NCI-H128 (cell line): ENCODE measurements around the gene TTC9B.
A peak's percentile ranks its signal among the peaks of the same experiment; 100 is the strongest.

ENCODE experiments used
- DNase-seq: peaks from one replicate; lab custom pipeline; 2025; ENCODE audit not compliant: unreplicated experiment; lab: John Stamatoyannopoulos, UW

TTC9B gene

DNA sequence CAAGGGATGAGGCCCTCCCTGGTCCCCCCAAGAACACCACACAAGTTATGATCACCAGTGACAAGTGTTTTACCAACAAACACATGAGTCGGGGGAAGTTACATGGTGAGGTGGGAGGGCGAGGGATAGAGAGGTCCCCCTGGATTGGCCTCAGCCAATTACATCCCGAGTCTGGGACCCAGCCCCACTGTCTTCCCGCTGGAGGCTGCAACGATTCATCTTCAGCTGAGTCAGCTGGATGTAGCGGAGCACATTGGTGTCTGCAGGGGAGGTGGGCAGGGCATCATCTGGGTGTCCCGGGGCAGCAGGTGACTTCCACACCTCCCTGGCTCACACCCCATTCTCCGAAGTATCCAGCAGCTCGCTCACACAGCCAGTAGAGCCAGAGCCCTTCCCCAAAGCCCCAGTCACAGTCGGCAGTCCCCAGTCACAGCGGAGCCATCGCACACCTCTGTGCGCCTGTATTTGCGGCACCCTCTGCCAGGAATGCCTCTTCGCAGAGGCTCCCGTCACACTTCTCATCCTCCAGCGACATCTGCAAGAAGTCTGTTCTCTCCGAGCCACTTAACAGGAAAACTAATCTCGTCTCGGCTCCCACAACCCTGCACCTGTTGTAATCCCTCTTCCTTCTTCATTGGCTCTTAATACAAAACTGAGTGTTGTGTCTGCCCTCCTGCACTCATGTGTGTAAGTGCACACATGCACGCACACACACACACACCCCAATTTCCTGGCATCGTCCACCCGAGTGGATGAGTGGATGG lies 2.0 kb downstream of the TTC9B start:
- DNase-seq: no peak

DNA sequence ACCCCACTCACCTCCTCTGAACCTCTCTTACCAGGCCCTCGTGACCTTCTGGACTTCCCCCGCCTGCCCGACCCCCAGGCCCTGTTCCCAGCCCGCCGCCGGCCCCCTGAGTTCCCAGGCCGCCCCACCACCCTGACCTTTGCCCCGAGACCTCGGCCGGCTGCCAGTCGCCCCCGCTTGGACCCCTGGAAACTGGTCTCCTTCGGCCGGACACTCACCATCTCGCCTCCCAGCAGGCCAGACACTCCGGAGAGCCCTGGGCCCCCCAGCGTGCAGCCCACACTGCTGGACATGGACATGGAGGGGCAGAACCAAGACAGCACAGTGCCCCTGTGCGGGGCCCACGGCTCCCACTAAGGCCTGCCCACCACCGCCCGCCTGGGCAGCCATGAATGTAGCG lies 3.2 kb downstream of the TTC9B start:
- no peak for DNase-seq

DNA sequence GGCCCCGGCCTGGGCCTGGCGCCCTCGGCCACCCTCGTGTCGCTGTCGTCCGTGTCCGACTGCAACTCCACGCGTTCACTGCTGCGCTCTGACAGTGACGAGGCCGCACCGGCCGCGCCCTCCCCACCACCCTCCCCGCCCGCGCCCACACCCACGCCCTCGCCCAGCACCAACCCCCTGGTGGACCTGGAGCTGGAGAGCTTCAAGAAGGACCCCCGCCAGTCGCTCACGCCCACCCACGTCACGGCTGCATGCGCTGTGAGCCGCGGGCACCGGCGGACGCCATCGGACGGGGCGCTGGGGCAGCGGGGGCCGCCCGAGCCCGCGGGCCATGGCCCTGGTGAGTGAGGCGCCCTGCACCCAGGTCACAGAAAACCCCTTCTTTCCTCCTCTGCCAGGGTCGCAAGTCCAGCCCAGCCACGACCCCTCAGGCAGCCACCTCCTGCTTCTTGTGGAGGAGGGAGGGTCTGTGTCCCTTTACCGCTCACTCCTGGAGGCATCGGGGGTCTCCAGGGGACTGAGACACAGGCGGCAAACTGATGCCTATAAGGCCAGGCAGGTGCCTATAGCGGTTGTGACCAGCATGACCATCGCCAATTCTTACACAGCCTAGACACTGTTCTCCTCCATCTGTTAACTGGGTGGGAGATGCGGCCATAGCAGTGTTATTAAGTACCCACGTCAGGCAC lies 4.2 kb downstream of the TTC9B start:
- DNase-seq: no peak

DNA sequence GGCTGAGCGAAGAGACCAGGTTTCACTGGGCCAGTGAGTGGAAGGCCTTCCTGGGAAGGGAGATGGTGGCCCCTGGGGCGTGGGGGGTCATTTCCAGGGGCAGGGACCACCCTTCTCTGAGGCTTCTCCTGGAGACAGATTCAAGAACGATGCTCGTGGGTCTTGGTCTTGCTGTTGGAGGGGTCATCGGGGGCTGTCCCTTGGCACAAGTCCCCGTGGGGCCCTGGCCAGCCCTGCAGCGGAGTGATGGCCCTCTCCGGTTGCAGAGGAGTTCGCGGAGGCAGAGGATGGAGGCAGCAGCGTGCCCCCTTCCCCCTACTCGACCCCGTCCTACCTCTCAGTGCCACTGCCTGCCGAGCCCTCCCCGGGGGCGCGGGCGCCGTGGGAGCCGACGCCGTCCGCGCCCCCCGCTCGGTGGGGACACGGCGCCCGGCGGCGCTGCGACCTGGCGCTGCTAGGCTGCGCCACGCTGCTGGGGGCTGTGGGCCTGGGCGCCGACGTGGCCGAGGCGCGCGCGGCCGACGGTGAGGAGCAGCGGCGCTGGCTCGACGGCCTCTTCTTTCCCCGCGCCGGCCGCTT lies 4.8 kb downstream of the TTC9B start:
- DNase-seq: no peak

DNA sequence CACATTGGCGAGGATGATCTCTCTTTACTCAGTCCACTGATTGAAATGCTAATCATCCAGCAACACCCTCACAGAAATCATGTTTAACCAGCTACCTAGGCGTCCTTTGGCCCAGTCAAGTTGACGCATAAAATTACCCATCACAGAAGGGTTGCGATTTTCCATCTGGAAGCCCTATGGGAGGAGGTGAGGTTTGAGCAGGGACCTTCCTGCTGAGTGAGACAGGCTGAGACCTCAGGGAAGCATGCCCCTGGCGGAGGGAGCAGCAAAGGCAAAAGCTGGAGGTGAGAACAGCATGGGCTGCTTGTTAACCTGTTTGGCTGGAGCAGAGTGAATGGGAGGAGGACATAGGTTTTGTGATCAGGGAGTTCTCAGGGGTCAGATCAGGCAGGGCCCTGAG lies 7.3 kb downstream of the TTC9B start:
- no peak for DNase-seq

DNA sequence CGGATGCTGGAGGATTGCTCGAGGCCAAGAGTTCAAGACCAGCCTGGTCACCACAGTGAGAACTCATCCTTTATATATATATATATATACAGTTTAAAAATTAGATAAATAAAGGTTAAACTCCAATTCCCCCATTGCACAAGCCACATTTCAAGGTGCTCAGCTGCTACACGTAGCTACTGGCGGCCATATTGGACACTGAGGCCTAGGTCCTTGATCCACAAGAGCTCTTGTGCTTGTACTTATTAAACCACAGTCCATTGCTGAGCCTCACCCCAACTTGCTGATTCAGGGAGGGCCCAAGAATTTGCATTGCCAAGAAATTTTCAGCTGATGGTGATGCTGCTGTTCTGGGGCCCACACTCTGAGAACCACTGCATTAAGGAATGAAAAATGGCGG lies 9.6 kb downstream of the TTC9B start:
- DNase-seq: no peak

DNA sequence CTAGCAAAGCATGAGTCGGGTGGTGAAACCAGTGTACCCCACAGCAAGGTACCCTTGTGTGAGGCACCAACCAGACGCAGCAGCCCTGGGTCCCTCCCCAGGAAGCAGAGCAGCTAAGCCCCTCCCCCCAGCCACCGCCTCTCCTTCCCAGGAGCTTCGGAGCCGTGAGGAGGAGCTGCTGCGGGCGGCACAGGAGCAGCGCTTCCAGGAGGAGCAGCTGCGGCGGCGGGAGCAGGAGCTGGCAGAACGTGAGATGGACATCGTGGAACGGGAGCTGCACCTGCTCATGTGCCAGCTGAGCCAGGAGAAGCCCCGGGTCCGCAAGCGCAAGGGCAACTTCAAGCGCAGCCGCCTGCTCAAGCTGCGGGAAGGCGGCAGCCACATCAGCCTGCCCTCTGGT lies 12.4 kb downstream of the TTC9B start:
- DNase-seq: no peak

DNA sequence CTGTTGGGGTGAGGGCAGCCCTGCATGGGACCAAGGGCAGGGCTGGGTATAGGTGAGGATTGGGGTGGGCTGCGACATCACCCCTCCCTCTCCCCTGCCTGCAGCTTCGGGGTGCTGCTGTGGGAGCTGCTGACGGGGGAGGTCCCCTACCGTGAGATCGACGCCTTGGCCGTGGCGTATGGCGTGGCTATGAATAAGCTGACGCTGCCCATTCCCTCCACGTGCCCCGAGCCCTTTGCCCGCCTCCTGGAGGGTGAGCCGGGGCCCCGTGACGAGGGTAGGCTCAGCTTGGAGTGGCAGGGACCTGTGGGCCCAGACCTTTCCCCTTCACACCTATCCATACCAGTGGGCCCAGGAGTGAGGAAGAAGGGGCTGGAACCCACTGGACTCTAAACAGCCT lies 13.8 kb downstream of the TTC9B start:
- no peak for DNase-seq

DNA sequence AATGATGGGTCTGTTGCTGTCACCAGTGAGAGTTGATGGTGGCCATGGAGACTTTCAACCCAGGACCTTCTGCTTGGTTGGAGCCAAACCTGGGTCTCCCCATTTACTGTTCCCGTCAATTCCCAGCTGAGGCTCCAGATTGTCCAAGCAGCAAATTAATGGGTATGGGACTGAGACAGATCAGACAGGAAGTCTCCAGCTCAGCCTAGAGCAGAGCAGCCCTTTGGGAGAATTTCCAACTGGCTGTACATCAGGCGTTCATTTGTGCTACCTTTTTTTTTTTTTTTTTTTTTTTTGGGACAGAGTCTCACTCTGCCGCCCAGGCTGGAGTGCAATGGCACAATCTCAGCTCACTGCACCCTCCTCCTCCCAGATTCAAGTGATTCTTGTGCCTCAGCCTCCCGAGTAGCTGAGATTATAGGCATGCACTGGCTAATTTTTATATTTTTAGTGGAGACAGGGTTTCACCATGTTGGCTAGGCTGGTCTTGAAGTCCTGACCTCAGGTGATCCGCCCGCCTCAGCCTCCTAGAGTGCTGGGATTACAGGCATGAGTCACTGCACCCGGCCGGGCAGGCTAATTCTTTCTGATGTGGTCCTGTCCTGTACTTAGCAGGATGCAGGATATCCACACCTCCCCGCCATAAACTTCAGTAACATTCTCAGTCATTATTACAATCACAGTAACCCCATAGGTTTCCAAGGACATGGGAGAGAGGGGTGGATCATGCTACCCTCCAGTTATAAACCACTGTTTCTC lies 17.7 kb downstream of the TTC9B start:
- DNase-seq: no peak

DNA sequence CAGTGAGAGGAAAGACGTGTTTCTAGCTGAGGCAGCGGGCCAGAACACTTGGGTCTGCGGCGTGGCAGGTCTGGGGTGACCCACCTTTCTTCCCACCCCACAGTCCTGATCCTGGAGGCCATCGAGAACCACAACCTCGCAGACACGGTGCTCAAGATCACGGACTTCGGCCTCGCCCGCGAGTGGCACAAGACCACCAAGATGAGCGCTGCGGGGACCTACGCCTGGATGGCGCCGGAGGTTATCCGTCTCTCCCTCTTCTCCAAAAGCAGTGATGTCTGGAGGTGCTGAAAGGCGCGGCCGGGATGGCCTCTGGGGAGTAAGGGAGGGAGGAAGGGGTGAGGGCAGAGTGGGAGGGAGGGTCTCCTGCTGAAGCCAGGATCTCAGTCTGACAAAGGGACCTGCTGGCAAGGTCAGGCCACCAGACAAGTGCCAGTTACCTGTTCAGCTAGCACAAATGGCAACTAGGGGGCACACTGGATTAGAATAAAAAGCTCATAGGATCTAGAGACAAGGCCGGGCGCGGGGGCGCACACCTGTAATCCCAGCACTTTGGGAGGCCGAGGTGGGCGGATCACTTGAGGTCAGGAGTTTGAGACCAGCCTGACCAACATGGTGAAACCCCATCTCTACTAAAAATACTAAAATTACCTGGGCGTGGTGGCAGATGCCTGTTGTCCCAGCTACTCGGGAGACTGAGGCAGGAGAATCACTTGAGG lies 19.8 kb downstream of the TTC9B start:
- DNase-seq: no peak

DNA sequence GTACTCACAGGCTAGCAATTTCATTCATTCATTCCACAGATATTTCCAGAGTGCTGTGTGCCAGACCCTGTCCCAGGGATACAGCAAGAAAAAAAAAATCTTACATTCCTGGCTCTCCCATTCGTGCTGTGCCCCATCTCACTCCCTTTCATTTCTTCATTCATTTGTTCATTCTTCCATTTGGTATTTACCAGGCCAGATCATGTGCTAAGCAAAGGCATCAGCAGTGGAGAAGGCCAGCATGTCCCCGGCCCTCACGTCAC lies 24.7 kb downstream of the TTC9B start:
- no peak for DNase-seq

DNA sequence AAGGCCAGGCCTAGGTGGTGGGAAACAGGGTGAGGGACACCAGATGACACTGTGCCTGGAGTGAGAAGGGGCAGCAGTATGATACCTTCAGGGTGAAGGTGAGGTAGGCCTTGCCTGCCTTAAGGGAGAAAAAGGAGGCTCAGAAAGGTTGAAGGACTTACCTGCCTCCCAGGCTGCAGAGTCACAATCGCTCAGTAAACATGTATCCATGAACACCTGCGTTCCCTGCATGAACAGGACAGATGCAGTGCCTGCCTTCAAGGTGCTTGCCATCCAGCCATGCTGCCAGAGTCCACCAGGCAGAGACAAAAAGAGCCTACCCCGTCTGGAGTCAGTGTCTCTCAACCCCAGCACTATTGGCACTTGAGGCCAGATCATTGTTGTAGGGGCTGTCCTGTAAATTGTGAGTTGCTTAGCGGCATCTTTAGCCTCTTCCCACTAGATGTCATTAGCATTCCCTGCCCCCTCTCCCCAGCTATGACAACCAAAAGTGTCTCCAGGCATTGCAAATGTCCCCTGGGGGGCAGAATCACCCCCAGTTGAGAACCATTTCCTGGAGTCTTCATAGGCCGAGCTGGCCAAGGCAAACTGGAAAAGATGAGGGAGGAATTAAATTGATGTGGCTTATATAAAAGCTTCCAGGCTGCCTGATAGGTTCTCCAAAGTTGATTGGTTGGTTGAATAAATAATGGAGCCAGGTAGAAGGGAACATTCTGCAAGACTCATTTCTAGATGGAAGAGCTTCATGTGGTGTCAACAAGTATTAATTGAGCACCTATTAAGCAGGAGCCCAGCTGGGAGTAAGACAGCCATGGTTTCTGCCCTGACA lies 25.2 kb downstream of the TTC9B start:
- DNase-seq: no peak

DNA sequence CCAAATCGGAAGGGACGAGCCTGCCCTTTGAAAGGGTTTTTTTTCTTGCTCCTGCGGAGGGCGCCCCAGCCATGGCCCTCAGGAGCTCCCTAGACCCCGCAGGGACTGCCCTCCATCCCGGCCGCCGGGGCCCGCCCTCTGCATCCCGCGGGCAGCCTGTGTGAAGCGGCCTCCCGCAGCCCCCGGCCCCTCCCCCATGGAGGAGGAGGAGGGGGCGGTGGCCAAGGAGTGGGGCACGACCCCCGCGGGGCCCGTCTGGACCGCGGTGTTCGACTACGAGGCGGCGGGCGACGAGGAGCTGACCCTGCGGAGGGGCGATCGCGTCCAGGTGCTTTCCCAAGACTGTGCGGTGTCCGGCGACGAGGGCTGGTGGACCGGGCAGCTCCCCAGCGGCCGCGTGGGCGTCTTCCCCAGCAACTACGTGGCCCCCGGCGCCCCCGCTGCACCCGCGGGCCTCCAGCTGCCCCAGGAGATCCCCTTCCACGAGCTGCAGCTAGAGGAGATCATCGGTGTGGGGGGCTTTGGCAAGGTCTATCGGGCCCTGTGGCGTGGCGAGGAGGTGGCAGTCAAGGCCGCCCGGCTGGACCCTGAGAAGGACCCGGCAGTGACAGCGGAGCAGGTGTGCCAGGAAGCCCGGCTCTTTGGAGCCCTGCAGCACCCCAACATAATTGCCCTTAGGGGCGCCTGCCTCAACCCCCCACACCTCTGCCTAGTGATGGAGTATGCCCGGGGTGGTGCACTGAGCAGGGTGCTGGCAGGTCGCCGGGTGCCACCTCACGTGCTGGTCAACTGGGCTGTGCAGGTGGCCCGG lies 26.1 kb downstream of the TTC9B start:
- peak; percentile 7 for DNase-seq

DNA sequence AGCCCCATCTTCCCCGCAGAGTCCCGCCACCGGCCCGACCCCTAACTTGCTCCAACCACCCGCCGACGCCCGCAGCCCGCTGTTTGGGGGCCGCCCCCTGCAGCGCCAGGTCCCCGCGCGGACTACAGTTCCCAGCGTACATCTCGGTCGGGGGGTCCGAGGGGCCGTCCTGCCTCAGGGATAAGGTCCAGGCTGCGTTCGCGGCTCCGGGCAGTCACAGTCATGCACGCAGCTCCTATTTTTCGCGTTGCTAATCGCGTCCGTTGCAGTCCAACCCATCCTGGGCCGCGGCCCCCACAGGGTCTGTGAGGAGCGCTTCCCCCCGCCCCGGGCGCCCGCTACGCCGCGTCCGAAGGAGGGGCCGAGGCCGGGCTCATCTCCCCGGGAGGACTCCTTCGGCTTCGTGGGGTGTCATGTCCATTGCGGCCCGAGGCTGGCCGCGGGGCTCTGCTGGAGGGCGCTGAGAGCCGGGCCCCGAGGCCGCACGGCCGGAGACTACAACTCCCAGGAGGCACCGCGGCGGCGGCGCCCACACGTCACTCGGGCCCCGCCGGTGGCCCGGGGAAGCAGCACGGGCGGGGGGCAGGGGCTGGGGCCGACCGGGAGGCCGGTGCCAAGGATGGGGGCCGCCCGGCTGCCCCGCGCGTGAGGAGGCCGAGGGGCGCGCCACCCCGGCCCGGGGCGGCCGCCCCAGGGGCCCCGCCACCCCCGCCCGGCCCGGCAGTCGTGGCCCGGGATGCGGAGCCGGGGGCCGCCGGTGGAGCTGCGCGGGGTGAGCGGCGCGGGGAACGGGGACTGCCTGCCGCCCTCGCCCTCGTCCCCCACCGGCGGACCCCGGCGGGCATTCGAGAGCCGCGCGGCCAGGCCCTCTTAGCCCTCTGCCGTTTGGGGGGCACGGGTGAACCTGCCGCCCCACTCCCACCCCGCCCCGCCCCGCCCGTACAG lies 27.0 kb downstream of the TTC9B start, which contains the start of gene MAP3K10:
TSS of gene MAP3K10 (plus strand) at position 536 of the 945 bp plus-strand sequence. CDS start 606 bp downstream, outside the sequence.
- peak; percentile 1 for DNase-seq

DNA sequence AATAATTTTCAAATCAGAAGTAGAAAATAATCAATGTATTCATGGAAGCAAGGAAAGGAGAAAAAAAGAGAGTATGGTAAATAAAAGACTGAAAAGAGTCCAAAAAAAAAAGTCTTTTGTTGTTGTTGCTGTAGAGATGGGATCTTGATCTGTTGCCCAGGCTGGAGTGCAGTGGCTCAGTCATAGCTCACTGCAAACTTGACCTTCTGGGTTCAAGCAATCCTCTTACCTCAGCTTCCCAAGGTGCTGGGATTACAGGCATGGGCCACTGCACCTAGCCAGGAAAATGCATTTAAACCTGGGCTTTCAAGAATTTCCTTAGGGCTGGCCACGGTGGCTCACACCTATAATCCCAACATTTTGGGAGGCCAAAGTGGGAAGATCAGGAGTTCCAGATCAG lies 33.9 kb downstream of the TTC9B start:
- DNase-seq: no peak

DNA sequence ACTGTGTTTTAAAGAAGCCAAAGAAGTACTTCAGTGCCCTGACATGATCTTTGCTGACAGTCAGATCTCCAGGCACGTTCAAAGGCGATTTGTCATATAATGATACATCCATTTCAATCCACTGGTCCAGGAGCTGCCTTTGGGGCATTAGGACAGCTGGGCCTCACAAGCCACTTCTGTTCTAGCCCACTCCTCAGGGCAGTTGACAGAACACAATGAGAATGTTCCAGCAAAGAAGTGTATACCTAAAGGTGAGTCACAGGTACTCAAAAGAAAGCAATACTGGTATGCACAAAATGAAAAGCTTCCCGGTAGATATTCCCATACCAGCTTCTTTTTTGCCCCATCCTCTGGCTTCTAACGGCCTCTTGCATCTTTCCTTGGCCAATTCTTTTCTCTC lies 39.4 kb downstream of the TTC9B start:
- no peak for DNase-seq

DNA sequence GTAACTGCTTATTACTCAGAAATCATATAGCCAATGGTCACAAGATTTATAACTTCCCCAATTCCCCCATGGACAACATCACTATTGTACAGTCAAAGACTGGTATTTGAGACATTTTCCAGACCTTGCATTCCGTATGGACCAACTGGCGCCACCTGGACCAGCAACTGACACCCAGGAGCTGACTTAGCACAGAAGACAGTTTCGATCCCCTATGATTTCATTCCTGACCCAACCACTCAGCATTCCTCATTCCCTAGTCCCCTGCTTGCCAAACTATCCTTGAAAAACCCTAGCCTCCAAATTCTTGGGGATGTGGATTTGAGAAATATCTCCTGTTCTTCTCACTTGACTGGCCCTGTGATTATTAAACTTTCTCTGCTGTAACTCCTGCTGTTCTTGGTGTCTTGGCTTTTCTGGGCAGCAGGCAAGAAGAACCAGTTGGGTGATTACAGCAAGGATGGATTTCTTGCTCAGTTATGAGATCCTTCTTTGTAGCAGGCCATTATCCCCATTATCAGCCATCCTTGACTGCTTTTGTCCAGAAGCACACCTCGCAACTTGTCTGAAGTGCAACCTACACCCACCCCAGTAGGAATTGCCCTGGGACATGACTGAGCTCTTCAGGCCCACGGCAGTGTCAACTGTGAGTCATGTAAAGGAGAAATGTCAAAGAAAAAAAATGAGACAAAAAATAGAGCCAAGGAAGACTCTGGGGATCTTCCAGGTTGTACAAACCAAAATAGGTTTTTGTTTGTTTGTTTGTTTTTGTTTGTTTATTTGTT lies 40.7 kb downstream of the TTC9B start:
- DNase-seq: no peak

DNA sequence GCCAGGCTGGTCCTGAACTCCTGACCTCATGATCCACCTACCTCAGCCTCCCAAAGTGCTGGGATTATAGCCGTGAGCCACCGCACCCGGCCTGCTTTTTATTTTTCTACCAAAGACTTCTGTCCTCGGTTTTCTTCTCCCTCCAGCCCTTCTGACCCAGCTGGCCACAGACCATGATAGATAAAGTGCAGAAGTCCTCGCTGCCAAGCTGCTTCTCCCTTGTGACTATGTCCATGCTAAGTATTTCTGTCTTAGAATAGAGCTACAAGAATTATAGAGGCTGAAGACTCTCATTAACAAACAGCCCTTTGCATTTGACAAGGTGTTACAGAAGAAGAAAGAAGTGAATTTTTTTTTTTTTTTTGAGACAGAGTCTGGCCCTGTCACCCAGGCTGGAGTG lies 42.4 kb downstream of the TTC9B start:
- DNase-seq: no peak
